NCI-H1105 (cell line): ENCODE measurements around the gene MKRN2.
"Not testable (repeated sequence)": the region's sequence is repeated elsewhere in the genome, so short reads cannot be mapped to it uniquely, and the experiment has no call there.

Experiments
- DNase-seq: peaks from one replicate; lab custom pipeline; 2025; lab: John Stamatoyannopoulos, UW

MKRN2 gene

GRCh38 chr3:12630843-12631242 lies 74.0 kb downstream of the MKRN2 start:
- DNase-seq = not testable (repeated sequence)

GRCh38 chr3:12632523-12632922 lies 75.6 kb downstream of the MKRN2 start:
- no peak for DNase-seq

GRCh38 chr3:12633108-12633507 lies 76.2 kb downstream of the MKRN2 start:
- no peak for DNase-seq
